MM.1S (cell line): ENCODE results near the gene LDHB.

ENCODE experiments used
- EZH2 ChIP-seq: fragments of 300-600 bp; sonication (generic); optimal IDR thresholded peaks from 2 replicates; pipeline ENCODE3; 2017; ENCODE audit warnings: low read depth, mild to moderate bottlenecking, antibody characterized with exemption, low read length, mixed read lengths
- EZH2phosphoT487 ChIP-seq: fragments of 300-600 bp; sonication (generic); IDR thresholded peaks from 2 replicates; pipeline ENCODE4 v1.6.1; 2018; ENCODE audit warnings: antibody characterized with exemption, low read length
- TF ChIP-seq, protein P1 (sequence below): fragments of 300-600 bp; sonication (generic); IDR thresholded peaks from 2 replicates; pipeline ENCODE4 v1.5.1; 2016; ENCODE audit warnings: antibody characterized with exemption, low read length, mixed read lengths

DNA sequence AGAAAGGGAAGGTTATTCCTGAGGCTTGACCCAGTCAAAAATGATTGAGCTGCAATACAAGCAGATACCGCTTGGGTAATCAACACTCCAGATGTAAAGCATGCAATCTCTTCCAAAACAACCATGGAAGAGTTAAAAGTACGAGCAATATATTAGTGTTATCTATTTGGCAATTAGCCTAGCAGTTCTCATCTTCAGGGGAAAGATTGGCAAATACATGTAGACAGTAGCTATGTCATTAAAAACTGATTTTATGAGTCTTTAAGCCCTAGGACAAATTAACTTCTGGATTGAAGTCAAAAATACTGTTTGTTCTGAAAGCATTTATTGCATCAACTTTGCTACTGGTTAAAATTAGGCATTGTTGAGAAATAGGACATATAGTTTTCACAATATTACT is 43.7 kb downstream of the LDHB start:
- no peak for TF ChIP-seq EZH2
- TF ChIP-seq, protein P1, sequence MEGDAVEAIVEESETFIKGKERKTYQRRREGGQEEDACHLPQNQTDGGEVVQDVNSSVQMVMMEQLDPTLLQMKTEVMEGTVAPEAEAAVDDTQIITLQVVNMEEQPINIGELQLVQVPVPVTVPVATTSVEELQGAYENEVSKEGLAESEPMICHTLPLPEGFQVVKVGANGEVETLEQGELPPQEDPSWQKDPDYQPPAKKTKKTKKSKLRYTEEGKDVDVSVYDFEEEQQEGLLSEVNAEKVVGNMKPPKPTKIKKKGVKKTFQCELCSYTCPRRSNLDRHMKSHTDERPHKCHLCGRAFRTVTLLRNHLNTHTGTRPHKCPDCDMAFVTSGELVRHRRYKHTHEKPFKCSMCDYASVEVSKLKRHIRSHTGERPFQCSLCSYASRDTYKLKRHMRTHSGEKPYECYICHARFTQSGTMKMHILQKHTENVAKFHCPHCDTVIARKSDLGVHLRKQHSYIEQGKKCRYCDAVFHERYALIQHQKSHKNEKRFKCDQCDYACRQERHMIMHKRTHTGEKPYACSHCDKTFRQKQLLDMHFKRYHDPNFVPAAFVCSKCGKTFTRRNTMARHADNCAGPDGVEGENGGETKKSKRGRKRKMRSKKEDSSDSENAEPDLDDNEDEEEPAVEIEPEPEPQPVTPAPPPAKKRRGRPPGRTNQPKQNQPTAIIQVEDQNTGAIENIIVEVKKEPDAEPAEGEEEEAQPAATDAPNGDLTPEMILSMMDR: no peak
- TF ChIP-seq EZH2phosphoT487: no peak
